GM20431 (cell line): ENCODE measurements around the gene WWTR1.

Source experiments
- in situ Hi-C: fragments of 300-500 bp; cut with MseI, MboI; formaldehyde crosslinking; loops from one replicate; pipeline ENCODE4 v1.15.0; 2020; ENCODE audit warnings: low sequenced_read_pairs; ENCODE audit not compliant: unreplicated experiment

Gene WWTR1

GRCh38 chr3:149626671-149627070 is 31.2 kb downstream of the WWTR1 start:
- in situ Hi-C loops: no loop called here

GRCh38 chr3:149625795-149626194 is 32.0 kb downstream of the WWTR1 start:
- in situ Hi-C loops: no loop called here

- in situ Hi-C loops: no loop called here
Observed at GRCh38 chr3:149623824-149624223, 34.0 kb downstream of the WWTR1 start.

- in situ Hi-C loops: no loop called here
Observed at GRCh38 chr3:149621218-149622005, 36.4 kb downstream of the WWTR1 start.

GRCh38 chr3:149620291-149621020 is 37.4 kb downstream of the WWTR1 start:
- in situ Hi-C loops: no loop called here

- in situ Hi-C loops: no loop called here
Observed at GRCh38 chr3:149619136-149619535, 38.7 kb downstream of the WWTR1 start.

GRCh38 chr3:149618151-149619123 is 39.4 kb downstream of the WWTR1 start:
- in situ Hi-C loops: no loop called here

GRCh38 chr3:149615731-149616221 is 42.0 kb downstream of the WWTR1 start:
- in situ Hi-C loops: no loop called here

- in situ Hi-C loops: no loop called here
Observed at GRCh38 chr3:149613988-149614387, 43.8 kb downstream of the WWTR1 start.

GRCh38 chr3:149612456-149612855 is 45.4 kb downstream of the WWTR1 start:
- in situ Hi-C loops: no loop called here

GRCh38 chr3:149611149-149611548 is 46.7 kb downstream of the WWTR1 start:
- in situ Hi-C loops: no loop called here

GRCh38 chr3:149610351-149611105 is 47.3 kb downstream of the WWTR1 start:
- in situ Hi-C loops: no loop called here

- in situ Hi-C loops: no loop called here
Observed at GRCh38 chr3:149609595-149609994, 48.2 kb downstream of the WWTR1 start.

- in situ Hi-C loops: no loop called here
Observed at GRCh38 chr3:149608987-149609386, 48.8 kb downstream of the WWTR1 start.

GRCh38 chr3:149605902-149606301 is 51.9 kb downstream of the WWTR1 start:
- in situ Hi-C loops: no loop called here

GRCh38 chr3:149604125-149604875 is 53.5 kb downstream of the WWTR1 start:
- in situ Hi-C loops: no loop called here

GRCh38 chr3:149603126-149604074 is 54.4 kb downstream of the WWTR1 start:
- in situ Hi-C loops: no loop called here

- in situ Hi-C loops: no loop called here
Observed at GRCh38 chr3:149600634-149601033, 57.2 kb downstream of the WWTR1 start.
